HG03521 (cell line): ENCODE measurements around the gene AGPAT4.

ENCODE experiments used
- ATAC-seq: cut with Tn5 transposase; IDR thresholded peaks from one replicate; pipeline ENCODE4 v1.9.1; 2021; ENCODE audit warnings: mild to moderate bottlenecking, moderate library complexity; ENCODE audit not compliant: unreplicated experiment

Gene AGPAT4

DNA sequence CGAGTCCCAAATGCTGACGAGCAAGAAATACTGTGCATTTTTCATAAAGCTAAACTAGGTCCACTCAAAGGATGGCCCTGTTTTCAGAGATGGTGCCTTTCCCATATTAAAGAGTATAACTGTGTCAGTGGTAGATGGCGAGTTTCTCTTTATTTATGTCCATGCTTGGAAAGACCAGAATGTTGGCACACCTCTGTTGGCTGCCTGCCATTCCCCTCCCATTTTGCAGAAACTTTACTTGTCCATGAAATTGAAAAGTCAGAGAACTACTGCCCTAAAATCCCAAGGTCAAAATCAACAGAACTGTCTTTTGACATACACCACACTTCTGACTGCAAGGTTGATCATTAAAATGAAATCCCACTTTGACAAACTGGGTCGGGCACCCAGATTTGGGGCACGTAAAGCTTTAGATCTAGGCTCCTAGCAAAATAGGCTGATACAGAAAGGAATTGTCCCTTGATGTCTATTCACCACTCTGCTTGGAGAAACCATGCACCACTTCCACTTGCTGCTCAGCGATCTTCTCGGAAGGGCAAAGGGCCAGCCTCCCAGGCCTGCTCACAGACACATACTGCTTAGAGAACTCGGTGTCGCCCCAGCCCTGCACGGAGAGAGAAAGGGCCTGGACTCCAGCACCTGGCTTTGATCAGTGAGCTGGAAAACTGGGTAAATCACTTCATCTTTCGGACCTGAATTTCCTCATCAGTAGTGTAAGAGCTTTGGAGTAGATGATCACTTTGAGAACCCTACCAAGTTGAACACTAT lies 130.0 kb downstream of the AGPAT4 start:
- no peak for ATAC-seq

DNA sequence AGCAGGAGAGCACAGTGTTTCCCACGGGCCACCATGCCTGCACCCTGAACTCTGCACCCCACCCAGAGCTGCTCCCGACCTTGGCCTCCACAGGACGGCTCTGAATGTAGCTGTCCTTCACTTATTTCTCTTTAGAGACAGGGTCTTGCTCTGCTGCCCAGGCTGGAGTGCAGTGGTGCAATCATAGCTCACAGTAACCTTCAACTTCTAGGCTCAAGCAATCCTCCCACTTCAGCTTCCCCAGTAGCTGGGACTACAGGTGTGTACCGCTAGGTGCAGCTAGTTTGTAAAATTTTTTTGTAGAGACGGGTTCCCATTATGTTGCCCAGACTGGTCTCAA lies 130.9 kb downstream of the AGPAT4 start:
- ATAC-seq, result no peak

DNA sequence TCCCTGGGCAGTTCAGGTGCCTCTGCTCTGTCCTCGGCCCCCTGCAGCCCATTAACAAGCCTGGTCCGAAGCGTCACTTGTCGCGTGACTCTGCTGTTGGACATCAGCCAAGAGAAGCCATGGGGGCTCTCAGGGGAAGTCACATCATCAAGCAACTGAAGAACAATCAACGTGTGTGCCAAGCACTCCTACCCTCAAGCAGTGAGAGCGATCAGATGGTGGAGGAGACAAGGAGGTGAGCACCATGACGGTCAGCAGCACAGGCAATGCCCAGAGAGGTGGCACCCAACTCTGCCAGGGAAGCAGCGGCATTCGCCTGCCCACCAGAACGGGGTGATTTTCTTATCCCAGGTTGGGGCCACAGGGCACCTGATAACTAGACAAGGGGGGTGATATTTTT lies 132.7 kb downstream of the AGPAT4 start:
- no peak for ATAC-seq

DNA sequence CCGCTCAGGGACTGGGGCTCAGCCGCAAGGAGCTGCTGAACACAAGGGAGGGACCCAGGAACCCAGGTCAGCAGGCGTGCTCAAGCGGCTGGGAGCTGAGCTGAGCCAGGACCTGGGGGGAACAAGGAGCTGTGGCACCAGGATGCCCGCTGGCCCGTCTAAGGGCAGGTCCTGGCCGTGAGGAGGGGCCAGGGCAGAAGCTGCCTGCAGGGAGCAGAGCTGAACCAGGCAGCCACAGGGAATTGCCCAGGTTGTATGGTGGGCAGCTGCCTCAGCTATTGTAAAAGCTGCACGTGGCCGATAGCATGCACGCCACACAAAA lies 133.3 kb downstream of the AGPAT4 start:
- ATAC-seq, result no peak

DNA sequence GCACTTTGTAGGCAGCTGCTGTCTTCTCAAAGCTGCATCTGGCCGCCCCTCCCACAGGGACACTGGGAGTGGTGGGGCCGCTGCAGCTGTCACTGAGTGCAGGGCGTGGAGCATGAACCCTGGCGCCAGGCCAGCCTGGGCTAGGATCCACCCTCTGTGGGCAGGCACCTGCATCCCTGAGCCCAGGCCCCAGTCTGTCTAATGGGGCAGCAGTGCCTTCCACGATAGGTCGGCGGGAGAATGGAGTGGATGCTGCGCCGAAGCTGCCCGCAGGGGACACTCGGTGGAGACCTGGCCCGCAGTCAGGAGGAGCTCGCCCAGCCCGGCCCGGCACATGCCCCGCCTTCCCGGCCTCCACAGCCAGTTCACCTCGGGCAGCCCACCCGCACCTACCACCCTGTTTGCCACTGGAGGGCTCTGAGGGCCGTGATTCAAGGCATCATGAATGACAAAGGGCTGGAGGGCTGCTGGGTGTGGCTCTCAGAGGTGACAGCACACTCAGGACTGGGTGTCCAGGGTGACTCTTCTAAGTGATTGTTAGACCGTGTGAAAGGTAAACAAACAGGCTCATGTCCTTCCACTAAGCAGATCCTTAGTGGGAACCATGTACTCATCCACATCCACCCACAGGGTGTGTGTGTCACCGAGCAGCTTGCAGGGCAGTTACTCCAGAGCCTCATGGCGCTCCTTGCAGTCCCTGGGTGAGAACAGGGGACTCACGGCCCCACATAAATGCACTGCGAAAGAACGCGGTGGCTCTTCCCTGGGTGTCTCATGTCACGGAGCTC lies 133.9 kb downstream of the AGPAT4 start:
- ATAC-seq, result no peak

DNA sequence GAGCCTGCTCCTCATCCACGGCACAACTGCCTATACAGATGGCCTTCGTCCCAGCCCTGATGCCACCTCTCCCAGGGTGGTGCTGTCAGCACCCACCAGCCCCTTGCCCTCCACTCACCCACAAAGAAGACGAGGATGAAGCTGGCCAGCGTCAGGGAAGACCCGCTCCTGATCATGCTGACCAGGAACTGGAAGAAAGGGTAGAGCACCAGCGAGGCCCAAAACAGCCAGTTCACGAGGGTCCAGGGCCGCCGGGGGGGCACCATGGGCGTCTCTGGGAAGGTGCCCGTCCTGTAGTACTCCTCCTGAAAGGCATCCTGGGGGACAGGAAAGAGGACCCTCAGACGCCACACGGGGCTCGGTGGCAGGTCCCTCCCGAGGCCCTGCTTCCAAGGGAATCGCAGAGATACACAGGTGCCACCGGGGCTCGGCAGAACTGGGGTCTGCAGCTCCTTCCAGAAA lies 134.5 kb downstream of the AGPAT4 start:
- no peak for ATAC-seq

DNA sequence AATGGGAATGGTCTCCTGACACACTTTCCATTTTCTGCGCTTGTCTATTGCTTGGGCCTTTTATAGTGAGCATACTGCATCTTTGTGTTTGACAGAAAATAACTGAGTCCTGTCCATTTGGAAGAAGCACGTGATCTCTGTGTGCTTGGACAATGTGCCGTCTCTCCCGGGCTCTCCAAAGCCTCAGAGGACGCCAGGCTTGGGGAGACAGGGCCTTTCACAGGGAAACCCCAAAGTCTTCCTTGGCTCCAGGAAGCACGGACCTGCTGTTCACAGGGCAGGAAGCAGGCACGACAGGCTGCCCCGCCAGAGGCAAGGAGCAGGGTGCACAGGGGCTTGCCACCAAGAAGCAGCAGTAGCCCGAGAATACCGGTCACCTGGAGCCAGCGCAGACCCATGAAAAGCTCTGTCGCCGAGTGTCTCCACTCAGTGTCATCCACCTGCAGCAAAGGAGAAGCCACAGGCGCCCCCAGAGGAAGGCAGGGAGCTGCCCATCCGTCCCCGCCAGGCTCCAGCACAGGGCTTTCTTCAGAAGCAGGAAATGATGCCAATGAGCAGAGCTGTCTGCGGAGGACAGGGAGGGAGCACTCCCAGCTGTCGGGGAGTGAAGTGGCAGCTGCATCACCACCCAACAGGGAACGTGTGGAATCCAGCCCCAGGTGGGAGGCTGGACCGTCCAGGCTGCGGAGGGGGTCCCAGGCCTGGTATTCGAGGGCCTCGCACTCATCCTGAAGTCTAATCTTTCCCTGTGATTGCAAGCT lies 135.1 kb downstream of the AGPAT4 start:
- no peak for ATAC-seq

DNA sequence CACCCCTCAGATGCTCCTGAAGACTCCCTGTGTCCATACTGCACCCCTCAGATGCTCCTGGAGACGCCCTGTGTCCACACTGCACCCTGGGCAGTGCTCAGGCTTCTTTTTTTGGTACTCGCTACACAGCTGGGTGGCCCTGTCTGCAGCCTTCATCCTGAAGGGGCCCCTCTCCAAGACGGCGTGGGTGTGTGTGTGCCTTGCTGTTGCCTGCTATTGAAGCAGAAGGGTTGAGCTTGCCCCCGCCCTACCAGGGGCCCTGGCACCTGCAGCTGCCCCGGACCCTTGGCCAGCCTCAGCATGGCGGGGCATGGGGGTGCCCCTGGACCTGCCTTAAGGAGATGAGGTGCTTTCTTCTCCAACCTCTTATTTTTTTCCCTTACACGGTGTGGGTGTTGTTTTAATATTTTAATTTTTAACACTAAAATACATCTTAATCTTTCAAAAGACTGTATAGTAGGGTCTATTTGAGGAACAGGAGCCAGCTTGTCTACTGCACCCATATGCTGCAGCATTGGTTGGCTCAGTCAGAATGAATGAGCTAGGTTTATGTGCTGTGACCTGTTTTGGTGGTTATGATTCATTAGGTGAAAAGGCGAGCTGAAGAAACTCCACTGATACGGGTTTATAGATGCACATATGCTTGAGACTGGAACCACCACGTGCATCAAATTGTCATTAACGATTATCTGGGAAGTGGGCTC lies 135.9 kb downstream of the AGPAT4 start:
- ATAC-seq, result no peak

DNA sequence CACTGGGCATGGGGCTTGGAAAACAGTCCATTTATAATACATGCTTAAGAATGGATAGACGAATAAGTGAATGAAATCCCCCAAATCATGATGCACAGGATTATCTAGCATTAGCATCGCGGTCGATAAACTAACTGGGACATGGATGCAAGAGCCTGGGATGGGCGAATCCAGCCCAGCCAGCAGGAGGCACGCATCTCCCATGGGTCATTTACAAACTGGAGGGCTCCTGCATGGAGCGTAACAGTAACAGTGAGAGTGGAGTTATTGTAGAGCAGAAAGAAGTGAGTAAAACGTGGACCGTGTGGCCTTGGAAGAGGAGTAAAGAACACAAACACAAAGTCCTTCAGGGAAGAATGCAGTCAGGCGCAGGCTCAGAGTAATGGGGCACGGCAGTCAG lies 136.5 kb downstream of the AGPAT4 start:
- no peak for ATAC-seq

DNA sequence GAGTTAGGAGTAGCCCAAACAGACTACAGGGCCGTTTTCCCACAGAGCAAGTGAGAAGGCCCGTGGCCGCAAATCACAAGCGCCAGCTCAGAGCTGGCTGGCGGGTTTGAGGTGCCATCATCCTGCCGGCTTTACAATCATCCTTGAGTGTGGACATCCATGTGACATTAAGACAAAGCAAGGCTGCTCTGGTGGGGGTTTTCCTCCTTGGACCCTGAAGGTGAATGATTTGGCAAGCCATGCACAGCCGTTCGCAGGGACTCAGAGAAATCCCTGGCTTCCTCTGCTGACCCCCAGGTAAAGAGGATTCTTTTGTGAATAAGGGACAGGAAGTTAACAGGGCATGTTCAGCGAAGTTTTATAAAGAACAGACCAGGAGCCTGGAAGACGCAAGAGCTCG lies 137.2 kb downstream of the AGPAT4 start:
- no peak for ATAC-seq

DNA sequence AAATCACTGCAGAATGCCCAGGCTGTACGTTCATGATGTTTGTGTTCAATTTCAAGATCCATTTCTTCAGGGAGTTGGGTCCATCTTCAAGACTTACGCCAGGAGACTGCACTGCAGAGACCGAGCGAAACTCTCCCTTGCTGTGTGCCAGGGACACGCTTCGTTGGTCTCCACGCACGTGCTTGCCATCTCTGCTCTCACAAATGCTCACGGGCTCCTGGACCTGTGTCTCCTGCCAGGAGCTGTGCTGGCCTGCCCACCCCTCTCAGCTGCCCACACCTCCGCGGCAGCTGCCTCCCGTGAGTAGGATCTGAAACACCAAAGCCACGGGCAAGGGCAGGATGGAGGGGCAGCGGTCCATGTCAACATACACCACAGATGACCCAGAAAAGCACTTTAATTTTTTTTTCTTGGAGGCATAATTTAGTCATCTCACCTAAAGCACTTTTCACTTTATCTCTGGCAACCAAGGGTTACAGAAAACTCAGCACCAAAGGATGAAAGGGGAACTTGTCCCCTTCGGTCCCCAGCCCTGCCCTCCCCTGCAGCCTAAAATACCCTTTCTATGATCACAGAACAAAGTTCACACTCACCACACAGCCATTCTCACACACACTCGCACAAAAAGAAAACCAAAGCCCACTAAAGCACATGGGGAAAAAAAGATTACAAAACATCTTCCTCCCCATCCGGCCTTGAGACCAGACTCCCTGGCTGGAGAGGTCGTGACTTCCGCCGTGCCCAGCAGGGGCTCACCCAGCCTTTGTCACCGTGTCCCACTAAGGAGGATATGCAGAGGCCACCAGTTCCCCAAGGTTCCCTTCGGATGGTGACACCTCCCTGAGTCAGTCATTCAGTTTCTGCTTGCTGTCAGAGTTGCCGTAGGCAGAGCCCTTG lies 137.9 kb downstream of the AGPAT4 start:
- ATAC-seq, result no peak

DNA sequence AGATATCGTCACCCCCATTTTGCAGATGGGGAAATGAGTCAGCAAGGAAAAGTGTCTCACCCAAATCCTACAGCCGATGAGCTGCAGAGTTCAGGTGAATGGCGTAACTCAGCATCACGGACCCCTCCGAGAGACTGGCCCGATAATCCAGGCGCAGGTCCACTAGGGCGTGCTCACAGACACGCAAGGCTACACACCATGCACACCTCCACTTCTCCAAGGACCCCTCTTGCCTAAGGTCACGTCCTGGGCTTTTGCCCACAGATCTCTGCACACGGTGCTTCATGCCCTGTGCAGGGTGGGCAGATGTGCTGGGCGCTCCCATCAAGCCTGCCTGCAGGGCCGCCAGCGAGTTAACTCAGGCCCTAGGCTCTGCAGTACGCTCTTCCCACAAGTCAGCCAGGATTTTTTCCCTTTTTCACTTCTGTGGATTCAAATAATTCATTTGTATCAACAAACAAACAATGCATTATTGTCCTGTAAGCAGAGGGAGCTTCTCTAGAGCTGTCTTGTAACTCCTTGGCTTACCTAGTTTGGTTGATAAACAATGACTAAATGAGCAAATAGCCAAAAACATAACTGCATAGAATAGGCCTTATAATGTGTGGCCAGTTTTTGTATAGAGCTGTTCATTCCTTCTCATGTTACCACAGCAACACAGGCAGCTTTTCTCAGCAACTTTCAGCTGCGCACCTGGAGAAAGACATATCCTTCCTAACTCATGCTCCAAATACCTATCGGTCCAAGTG lies 139.1 kb downstream of the AGPAT4 start:
- ATAC-seq, result no peak

DNA sequence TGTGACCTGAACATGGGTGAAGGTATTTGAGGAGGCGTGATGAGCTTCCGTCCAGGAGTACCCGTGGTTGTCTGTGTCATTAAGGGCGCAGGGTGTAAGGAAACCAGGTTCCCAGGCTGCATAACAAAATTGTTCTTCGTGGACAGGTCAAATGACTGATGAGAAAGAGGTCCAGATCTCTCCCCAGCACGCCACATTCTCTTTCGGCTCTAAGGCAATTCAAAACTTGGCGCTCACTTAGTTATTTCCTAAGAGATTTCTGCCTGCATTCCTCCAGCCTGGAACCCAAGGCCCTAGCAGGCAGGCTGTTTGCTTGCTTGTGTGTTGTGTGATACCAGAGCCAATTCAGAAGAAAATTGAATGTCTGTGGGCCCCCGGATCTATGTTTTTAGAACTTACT lies 139.9 kb downstream of the AGPAT4 start:
- no peak for ATAC-seq

DNA sequence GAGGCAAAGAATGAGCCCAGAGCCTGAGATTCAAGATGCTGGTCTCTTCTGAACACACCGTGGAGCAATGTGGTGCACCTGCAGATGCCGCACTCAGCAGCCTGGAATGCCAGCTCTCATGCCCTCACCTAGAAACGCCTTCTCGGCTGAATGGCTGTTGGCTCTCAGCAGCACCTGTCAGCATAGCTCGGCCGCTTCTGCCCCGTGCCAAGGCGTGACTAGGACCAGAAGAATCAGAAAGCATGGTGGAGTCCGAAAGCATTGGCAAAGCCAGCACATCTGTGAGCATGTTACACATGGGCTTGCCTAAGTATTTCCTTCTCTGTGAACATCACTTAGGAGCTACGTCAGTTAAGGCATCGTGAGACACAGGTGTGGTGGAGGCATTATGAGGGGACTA lies 141.5 kb downstream of the AGPAT4 start:
- no peak for ATAC-seq

DNA sequence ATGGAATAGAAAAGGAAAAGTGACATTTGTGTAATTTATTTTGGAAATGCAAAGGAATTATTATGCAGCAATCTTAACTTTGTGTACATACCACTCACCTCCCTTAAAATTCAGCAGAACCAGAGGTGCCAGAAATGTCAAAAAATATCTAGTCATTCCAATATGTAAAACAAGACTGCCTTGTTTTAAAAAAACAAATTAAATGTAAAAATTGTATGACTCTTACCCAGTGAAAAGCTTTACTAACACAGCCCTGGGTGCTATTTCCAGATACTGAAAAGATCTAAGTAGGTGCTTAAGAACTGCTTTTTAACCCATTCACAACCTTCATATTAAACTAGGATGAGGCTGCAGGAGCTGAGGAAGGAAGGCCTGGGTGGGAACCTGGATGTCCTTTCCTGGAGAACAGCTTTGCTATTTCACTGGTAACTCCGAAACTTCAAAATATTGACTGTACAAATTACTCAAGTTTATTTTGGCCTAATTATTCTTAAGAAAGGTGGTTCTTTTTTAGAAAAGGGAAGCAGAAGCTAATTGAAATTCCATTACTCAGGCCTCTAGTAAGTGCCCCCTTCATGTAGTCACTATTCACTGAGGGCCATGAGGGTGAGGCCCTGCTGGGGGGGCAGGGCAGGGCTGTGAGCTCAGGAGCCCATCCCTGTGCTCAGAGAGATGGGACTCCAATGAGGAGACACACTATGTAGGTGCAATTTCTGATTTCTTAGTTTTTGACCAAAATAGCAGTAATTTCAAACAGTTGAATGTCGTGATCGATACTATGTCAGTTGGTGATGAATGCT lies 142.7 kb downstream of the AGPAT4 start:
- ATAC-seq, result no peak

DNA sequence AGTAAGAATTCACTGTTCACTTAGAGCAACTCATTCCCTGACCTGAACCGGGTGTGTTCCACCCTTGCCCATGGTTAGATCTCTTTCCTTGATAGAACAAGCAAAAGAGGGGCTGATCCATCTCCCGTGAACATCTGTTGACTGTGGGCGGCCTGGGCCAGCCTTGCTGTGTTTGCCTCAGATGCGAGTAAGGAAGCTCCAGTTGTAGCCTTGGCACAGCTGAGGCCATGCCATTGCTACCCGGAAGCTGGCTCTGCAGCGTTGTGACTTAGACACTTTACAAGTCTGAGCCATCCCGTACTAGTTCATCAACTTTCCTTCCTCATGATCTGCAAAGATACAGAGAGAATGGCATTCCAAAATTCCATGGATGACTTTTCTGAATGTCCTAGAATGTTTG lies 143.3 kb downstream of the AGPAT4 start:
- no peak for ATAC-seq

DNA sequence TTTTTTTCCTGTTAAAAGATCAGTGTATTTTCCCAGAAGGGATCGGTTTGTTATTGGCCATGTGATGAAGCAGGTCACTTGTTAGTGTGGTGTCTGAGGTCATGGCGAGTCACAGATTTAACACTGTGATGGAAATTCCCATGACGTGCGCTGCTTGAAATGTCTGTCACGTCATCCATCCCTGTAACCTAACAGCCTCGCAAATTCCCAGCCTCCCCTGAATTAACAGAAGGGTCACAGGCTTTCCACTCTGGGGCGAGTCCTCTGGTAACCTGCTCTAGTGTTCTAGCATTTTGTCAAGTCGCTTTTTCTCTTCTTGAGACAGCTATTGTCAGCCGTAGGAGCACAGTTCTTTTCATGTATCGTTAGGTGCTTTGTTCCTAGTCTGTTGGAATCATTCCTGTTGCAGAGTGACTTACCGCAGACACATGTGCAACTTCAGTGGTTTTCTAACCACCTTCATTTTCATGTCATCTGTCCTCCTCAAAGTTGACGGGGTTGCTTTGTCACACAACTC lies 145.1 kb downstream of the AGPAT4 start:
- ATAC-seq, result no peak

DNA sequence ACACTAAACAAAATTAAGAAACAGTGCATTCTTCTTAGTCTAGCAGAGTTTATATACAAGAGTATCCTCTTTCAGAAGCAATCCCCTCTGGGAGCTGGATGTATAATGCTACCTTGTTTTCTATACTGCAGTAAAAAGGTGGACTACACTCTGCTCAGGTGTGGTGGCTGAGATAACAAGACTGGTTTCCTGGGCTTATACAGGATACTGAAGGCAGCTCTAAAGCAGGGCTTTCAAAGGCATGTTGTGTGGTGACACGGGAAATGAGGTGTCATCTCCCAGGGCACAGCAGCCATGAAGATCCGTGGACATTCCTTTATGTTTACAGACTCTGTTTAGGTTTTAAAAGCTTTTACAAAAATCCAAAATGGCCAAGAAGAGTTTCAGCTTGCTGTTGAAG lies 145.6 kb downstream of the AGPAT4 start:
- ATAC-seq, result no peak
